GM21447 (cell line): ENCODE data around the gene FAM47A.

Experiments used
- ATAC-seq: cut with Tn5 transposase; IDR thresholded peaks from one replicate; pipeline ENCODE4 v1.9.1; 2021; ENCODE audit not compliant: unreplicated experiment

Gene FAM47A

DNA sequence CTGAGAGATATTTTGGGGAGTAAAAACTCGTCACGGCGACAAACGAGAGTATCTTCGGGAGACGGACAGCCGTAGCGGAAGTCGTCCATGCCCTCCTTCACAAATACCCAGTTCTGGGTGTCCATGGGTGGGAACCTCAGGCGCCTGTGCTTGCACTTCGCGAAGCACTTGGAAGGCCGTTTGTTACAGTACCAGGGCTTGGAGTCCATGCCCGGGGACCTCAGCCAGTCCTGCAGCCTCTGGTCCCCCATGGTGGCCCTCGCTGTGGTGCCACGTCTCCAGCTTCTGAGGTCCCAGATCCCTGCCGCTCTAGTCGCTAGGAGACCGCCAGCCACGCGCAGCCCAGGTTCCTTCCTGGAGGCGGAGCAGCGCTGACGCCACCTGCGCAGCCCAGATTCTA is at the start of gene FAM47A:
Gene FAM47A, minus strand, starts transcription at position 287 of the 400 bp plus-strand sequence. Its CDS starts 36 bp downstream, at position 251.
- ATAC-seq: no peak

DNA sequence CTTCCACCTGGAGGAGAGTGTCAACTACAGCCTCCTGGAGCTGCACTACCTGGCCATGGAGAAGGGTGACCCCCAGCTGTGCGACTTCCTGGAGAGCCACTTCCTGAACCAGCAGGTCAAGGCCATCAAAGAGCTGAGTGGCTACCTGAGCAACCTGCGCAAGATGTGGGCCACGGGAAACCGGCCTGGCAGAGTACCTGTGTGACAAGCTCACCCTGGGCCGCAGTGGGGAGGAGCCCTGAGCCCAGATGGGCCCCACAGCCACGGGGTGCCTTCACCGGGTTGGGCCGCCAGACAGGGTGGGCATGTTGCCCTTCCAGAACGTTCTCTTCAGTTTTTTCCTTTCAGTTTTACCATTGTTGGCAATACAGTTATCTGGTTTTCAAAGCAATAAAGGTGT is 15.2 kb upstream of the FAM47A start:
- ATAC-seq: no peak

DNA sequence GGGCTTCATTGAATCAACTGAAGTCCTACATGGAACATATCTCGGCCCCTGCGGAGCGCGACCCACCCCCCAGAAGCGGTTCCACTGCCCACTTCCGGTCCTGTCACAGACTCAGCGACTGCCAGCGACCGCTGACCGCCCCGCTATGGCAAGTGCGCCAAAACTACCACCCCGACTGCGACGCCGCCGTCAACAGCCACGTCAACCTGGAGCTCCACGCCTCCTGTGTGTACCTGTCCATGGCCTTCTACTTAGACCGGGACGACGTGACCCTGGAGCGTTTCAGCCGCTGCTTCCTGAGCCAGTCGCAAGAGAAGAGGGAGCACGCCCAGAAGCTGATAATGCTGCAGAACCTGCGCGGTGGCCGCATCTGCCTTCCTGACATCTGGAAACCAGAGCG is 14.8 kb upstream of the FAM47A start:
- no peak for ATAC-seq

GRCh38 chrX:34144246-34144645 is 12.1 kb upstream of the FAM47A start:
- no peak for ATAC-seq

DNA sequence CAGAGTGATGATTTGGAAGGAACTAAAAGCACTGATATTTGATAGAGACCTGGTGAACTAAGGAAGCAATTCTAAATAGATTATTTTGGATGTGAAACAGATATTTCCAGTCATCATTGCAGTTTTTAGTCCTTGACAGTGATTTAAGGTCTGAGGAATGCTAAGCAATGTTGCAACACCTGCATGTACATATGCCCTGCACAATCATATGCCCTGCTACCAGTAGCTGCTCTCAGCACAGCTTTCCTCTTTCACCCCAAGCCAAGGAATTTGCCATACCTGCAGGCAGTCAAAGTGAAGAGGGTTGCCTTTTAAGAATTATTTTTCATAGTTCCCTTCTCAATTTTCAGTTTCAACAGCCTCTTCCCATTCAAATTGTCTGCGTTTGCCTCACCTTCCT is 8.7 kb upstream of the FAM47A start:
- ATAC-seq: no peak

DNA sequence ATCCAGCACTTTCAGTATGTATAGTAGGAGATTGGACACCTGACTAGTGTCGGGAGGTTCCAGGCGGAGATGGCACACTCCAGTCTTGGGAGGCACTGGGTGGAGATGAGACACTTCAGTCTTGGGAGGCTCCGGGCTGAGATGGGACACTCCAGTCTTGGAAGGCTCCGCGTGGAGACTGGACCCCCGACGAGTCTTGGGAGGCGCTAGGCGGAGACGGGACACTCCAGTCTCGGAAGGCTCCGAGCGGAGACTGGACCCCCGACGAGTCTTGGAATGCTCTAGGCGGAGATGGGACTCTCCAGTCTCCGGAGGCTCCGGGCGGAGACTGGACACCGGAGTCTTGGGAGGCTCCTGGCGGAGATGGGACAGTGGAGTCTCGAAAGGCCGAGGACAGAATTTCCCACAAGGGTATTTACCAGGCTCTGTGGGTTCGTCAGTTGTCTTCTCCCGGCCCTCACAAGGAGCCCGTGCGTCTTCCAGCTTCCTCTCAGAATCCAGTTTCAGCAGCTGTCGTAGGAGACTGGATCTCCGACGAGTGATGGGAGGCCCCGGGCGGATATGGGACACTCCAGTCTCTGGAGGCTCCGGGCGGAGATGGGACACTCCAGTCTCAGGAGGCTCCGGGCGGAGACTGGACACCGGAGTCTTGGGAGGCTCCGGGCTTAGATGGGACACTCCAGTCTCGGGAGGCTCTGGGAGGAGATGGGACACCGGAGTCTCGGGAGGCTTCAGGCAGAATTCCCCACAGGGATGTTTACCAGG is 952 bp downstream of the FAM47A start:
- no peak for ATAC-seq

DNA sequence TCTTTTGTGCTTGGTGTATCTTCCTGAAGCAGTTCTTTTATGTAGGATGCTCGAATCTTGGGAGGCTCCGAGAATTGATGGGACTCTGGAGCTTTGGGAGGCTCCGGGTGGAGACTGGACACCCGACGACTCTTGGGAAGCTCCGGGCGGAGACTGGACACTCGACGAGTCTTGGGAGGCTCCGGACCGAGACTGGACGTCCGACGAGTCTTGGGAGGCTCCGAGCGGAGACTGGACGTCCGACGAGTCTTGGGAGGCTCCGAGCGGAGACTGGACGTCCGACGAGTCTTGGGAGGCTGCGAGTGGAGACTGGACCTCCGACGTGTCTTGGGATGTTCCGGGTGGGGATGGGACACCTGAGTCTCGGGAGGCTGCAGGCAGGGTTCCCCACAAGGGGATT is 1.6 kb downstream of the FAM47A start:
- ATAC-seq: no peak

DNA sequence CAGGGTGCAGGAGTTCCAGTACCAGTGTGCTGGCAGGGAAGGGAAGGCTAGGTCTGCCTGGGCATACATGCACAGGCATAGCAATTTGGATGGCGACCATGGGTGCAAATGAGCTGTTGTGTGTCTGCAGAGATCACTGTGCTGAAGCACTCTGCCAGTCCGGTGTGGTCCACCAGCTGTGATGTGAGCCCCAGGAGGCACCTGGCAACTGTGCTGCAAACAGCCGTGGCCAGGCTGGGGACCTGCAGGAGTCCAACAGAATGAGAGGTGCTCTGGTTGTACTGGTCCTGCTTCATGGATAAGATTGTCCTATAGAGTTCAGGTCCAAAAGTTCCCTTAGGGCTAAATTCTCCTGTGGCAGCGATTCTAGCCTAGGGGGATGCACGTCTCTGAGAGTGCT is 6.1 kb downstream of the FAM47A start:
- no peak for ATAC-seq

GRCh38 chrX:34119122-34119521 is 13.0 kb downstream of the FAM47A start:
- ATAC-seq: no peak

DNA sequence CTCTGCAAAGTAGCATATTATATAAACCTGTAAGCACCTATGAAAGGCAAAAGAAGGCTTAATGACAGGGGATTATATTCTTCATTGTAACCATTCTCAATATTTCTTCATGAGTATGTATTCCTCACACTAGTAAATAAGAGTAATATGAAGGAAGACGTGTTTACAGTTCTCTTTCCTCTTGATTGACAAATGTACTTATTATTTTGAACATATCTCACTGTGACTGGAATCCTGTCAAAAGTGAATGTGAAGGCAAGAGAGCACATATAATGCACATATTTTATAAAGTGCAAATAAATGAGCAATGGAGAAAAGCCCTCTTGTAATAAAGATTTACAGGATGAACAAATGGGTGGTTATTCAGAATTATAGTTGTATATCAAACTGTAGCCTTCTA is 19.7 kb downstream of the FAM47A start:
- no peak for ATAC-seq
